Lung (tissue), 12 donors: Measurements from ENCODE around the gene ADCYAP1R1. TPM values are rescaled to one million over a fixed set of nuclear protein-coding genes. Genes with fewer than 3 reads are reported as not detected.
"Not testable (repeated sequence)": the region's sequence is repeated elsewhere in the genome, so short reads cannot be mapped to it uniquely, and the experiment has no call there.

Experiments used
- ATAC-seq: fragments of 200-7000 bp; cut with Tn5 transposase; one replicate; pipeline ENCODE4 v1.9.1; 2020; ENCODE audit warnings: moderate number of reproducible peaks; ENCODE audit not compliant: insufficient read depth, low FRiP score
- DNase-seq, 3 donors: peaks; one replicate each; pipeline ENCODE4 v3.0.0-alpha.2; 2013 to 2017
- H3K27ac ChIP-seq, 2 donors: one replicate each; pipeline ENCODE4 v1.5.1; 2013; ENCODE audit warnings: mild to moderate bottlenecking in 2 of 2, moderate library complexity in 2 of 2, control low read depth in 1 of 2, inconsistent platforms in 1 of 2, low read depth in 1 of 2, low read length in 1 of 2
- H3K27me3 ChIP-seq, 3 donors: one replicate each; pipeline ENCODE4 v1.5.1; 2013; ENCODE audit warnings: low read length in 2 of 3; ENCODE audit not compliant: control insufficient read depth in 3 of 3, insufficient read depth in 3 of 3
- H3K36me3 ChIP-seq, 4 donors: one replicate each; pipeline ENCODE4 v1.5.1; 2013; ENCODE audit warnings: low read length in 4 of 4, mild to moderate bottlenecking in 1 of 4, moderate library complexity in 1 of 4; ENCODE audit not compliant: control insufficient read depth in 4 of 4, insufficient read depth in 4 of 4
- H3K4me1 ChIP-seq, 5 donors: one replicate each; pipeline ENCODE4 v1.5.1; 2013; ENCODE audit warnings: low read length in 5 of 5, mild to moderate bottlenecking in 2 of 5, moderate library complexity in 1 of 5; ENCODE audit not compliant: control insufficient read depth in 5 of 5, insufficient read depth in 5 of 5
- H3K4me3 ChIP-seq: one replicate; pipeline ENCODE4 v1.5.1; 2013; ENCODE audit warnings: mild to moderate bottlenecking, control low read depth, moderate library complexity
- H3K9ac ChIP-seq, 2 donors: one replicate each; pipeline ENCODE4 v1.5.1; 2013; ENCODE audit warnings: low read length in 2 of 2, control low read depth in 1 of 2; ENCODE audit not compliant: insufficient read depth in 1 of 2
- H3K9me3 ChIP-seq, 4 donors: one replicate each; pipeline ENCODE4 v1.5.1; 2013; ENCODE audit warnings: low read length in 3 of 4, mild to moderate bottlenecking in 1 of 4, moderate library complexity in 1 of 4; ENCODE audit not compliant: control insufficient read depth in 4 of 4, insufficient read depth in 3 of 4
- CTCF ChIP-seq: IDR thresholded peaks from 2 replicates; pipeline ENCODE4 v1.5.1; 2012; ENCODE audit warnings: mild to moderate bottlenecking; ENCODE audit errors: control extremely low read depth, extremely low read depth
- WGBS, 2 donors: extraction: QIAGEN DNeasy Blood & Tissue Kit; methylation state at CpG; one replicate each; pipeline ENCODE4 v1.1.7; 2013; 5-methylcytosine and 5-hydroxymethylcytosine counted together
- polyA plus RNA-seq, 2 donors: library from polyadenylated mRNA; stranded (reverse); fragments of 200-250 nt; gene quantifications; one replicate each; pipeline ENCODE4 v1.2.1, GENCODE V29; 2013
- total RNA-seq, 2 donors: library from RNA; depleted of rRNA in 1 of 2; stranded (reverse); fragments of >200 nt in 1 of 2; gene quantifications; one replicate each; pipeline ENCODE4 v1.2.1, GENCODE V29; 2014 to 2021
- donor health status: control.
- donor health status: control.
- donor health status: Bipolar disorder and iron deficiency.
- donor health status: healthy.
- donor health status: DM: yes; HTN: yes; CAD: no.

The ADCYAP1R1 gene
- total and polyA plus RNA-seq, 4 donors = 0.14 to 1.00 (median 0.39) TPM

GRCh38 chr7:31146030-31146429 lies 93.9 kb downstream of the ADCYAP1R1 start:
- H3K4me3 ChIP-seq = no peak overlapping the region
- no peak for DNase-seq
- no peaks in the 10 kb centered on the region for H3K4me1 ChIP-seq
- no peak for ATAC-seq
- H3K9ac ChIP-seq = no peak overlapping the region
- TF ChIP-seq CTCF = no peak
- H3K27me3 ChIP-seq = no peaks in the 10 kb centered on the region
- no peak overlapping the region for H3K27ac ChIP-seq
- peaks cover 0 to 6% (median 2%) of the 10 kb centered on the region in 4 donors for H3K9me3 ChIP-seq
- 63 to 73% methylated on average over 1 of the region's 1 CpG for WGBS, 2 donors
- H3K36me3 ChIP-seq = no peaks in the 10 kb centered on the region

- Histone ChIP-seq H3K27me3 (no peaks in the 10 kb centered on the region), H3K9me3 (peaks cover 0 to 6% (median 2%) of the 10 kb centered on the region in 4 donors), H3K4me3 (no peak overlapping the region), H3K27ac (no peak overlapping the region), H3K4me1 (no peaks in the 10 kb centered on the region), H3K9ac (no peak overlapping the region), H3K36me3 (no peaks in the 10 kb centered on the region)
- DNase-seq = no peak
- TF ChIP-seq CTCF = no peak
- ATAC-seq = no peak
- WGBS, 2 donors = 93% methylated on average over 4 of the region's 4 CpGs
These were observed 94.4 kb downstream of the ADCYAP1R1 start for GRCh38 chr7:31146538-31146937.

GRCh38 chr7:31151849-31152248 lies 99.7 kb downstream of the ADCYAP1R1 start:
- ATAC-seq (no peak), DNase-seq (no peak)
- no peak for TF ChIP-seq CTCF
- Histone ChIP-seq H3K27me3 (no peaks in the 10 kb centered on the region), H3K36me3 (no peaks in the 10 kb centered on the region), H3K9ac (no peak overlapping the region), H3K27ac (no peak overlapping the region), H3K4me3 (no peak overlapping the region), H3K4me1 (no peaks in the 10 kb centered on the region), H3K9me3 (no peaks in the 10 kb centered on the region)
- 76 to 79% methylated on average over 2 of the region's 2 CpGs for WGBS, 2 donors

GRCh38 chr7:31153318-31153717 lies 101.2 kb downstream of the ADCYAP1R1 start:
- H3K9ac ChIP-seq, H3K9me3 ChIP-seq, H3K27me3 ChIP-seq, H3K36me3 ChIP-seq, H3K4me1 ChIP-seq, H3K4me3 ChIP-seq, H3K27ac ChIP-seq, ATAC-seq, DNase-seq: not testable (repeated sequence)
- WGBS, 2 donors = 94 to 96% methylated on average over 20 of the region's 20 CpGs
